Psoas muscle (tissue), 8 donors: ENCODE measurements around the gene ACER3. TPM values are rescaled to one million over a fixed set of nuclear protein-coding genes. Genes with fewer than 3 reads are reported as not detected.
"Not testable (repeated sequence)": the region's sequence is repeated elsewhere in the genome, so short reads cannot be mapped to it uniquely, and the experiment has no call there.

Experiments used
- ATAC-seq, 4 donors: fragments of 200-7000 bp; cut with Tn5 transposase; one replicate each; pipeline ENCODE4 v1.9.1; 2020; ENCODE audit warnings: moderate library complexity in 3 of 4, mild to moderate bottlenecking in 2 of 4
- DNase-seq, 2 donors: peaks; one replicate each; pipeline ENCODE4 v3.0.0-alpha.2; 2020
- H3K27ac ChIP-seq: fragments of 200-600 bp; one replicate; pipeline ENCODE4 v1.8.0; 2022
- H3K27me3 ChIP-seq, 3 donors: fragments of 200-600 bp in 1 of 3; one replicate each; pipeline versions ENCODE4 v1.6.1 to v1.8.0; 2013 to 2022; ENCODE audit warnings: low read length in 2 of 3, mild to moderate bottlenecking in 2 of 3, moderate library complexity in 1 of 3; ENCODE audit not compliant: insufficient read depth in 3 of 3
- H3K36me3 ChIP-seq, 2 donors: fragments of 200-600 bp in 1 of 2; one replicate each; pipeline versions ENCODE4 v1.6.1 to v1.8.0; 2013 to 2022; ENCODE audit warnings: low read depth in 1 of 2, mild to moderate bottlenecking in 1 of 2, moderate library complexity in 1 of 2; ENCODE audit not compliant: insufficient read depth in 1 of 2
- H3K4me1 ChIP-seq: fragments of 200-600 bp; one replicate; pipeline ENCODE4 v1.8.0; 2022
- H3K4me3 ChIP-seq: fragments of 200-600 bp; one replicate; pipeline ENCODE4 v1.8.0; 2022; ENCODE audit warnings: mild to moderate bottlenecking
- H3K9me3 ChIP-seq: fragments of 200-600 bp; one replicate; pipeline ENCODE4 v1.8.0; 2022
- CTCF ChIP-seq: fragments of 200-600 bp; IDR thresholded peaks from one replicate; pipeline ENCODE4 v1.8.0; 2022; ENCODE audit warnings: antibody characterized with exemption
- WGBS, 3 donors: extraction: QIAGEN DNeasy Blood & Tissue Kit; methylation state at CpG; one replicate each; pipeline versions ENCODE4 v1.1.6 to v1.1.7; 2013; 5-methylcytosine and 5-hydroxymethylcytosine counted together
- intact Hi-C, 2 donors: fragments of 100-400 bp; cut with DNase I; formaldehyde crosslinking; loops; one replicate each; pipeline versions ENCODE4 v1.11.0 to v1.14.2; 2022
- polyA plus RNA-seq, 3 donors: library from polyadenylated mRNA; stranded (reverse); fragments of 200-250 nt; gene quantifications; one replicate each; pipeline ENCODE4 v1.2.3, GENCODE V29; 2013
- total RNA-seq, 4 donors: library from RNA; stranded (reverse); fragmentation: NEBNext Ultra II Directional in 2 of 4; extraction: Animal tissue kit (Norgen Biotek cat#: 25700) in 2 of 4; gene quantifications; one replicate each; pipeline versions ENCODE4 v1.2.1 to v1.2.4, GENCODE V29; 2021 to 2023
- donor health status: healthy with polysubstance abuse.
- donor health status: DM: no; HTN: no; CAD: no; lungs with moderate emphysema.
- donor health status: Bipolar disorder and iron deficiency.
- donor health status: healthy.
- donor health status: DM: yes; HTN: yes; CAD: no.
- donor health status: DM: no; HTN: no; CAD: no.
- donor health status: DM: no; HTN: no; CAD: no.
- donor health status: DM: yes; HTN: yes; CAD: no.

The ACER3 gene
- total and polyA plus RNA-seq, 7 donors = 0.76 to 6.3 (median 3.4) TPM

GRCh38 chr11:77056814-77057402 is 196.2 kb downstream of the ACER3 start:
- Histone ChIP-seq H3K9me3 (peaks cover 6% of the 10 kb centered on the region), H3K27ac (no peak overlapping the region), H3K4me3 (no peak overlapping the region), H3K36me3 (no peaks in the 10 kb centered on the region), H3K4me1 (no peaks in the 10 kb centered on the region), H3K27me3 (peaks cover 0 to 4% (median 0%) of the 10 kb centered on the region in 3 donors)
- DNase-seq (no peak), ATAC-seq (no peak)
- no peak for TF ChIP-seq CTCF
- 84 to 85% (median 85%) methylated on average over 3 of the region's 3 CpGs for WGBS, 3 donors
- intact Hi-C loops = no loop called here

GRCh38 chr11:77057938-77058474 is 197.3 kb downstream of the ACER3 start:
- Histone ChIP-seq H3K27ac (no peak overlapping the region), H3K4me3 (no peak overlapping the region), H3K27me3 (peaks cover 0 to 4% (median 0%) of the 10 kb centered on the region in 3 donors), H3K36me3 (no peaks in the 10 kb centered on the region), H3K4me1 (no peaks in the 10 kb centered on the region), H3K9me3 (peaks cover 6% of the 10 kb centered on the region)
- no peak for DNase-seq
- no peak for ATAC-seq
- intact Hi-C loops = no loop called here
- no peak for TF ChIP-seq CTCF
- WGBS, 3 donors = 58 to 62% (median 60%) methylated on average over 9 of the region's 9 CpGs

- ATAC-seq (no peak), DNase-seq (no peak)
- TF ChIP-seq CTCF = no peak
- Histone ChIP-seq H3K9me3 (peaks cover 6% of the 10 kb centered on the region), H3K36me3 (no peaks in the 10 kb centered on the region), H3K27ac (no peak overlapping the region), H3K4me3 (no peak overlapping the region), H3K27me3 (peaks cover 0 to 4% (median 0%) of the 10 kb centered on the region in 3 donors), H3K4me1 (no peaks in the 10 kb centered on the region)
- intact Hi-C loops = no loop called here
- 84 to 93% (median 86%) methylated on average over 2 of the region's 2 CpGs for WGBS, 3 donors
These were observed 198.2 kb downstream of the ACER3 start for GRCh38 chr11:77058900-77059299.

GRCh38 chr11:77059806-77060205 is 199.1 kb downstream of the ACER3 start:
- no peak for DNase-seq
- peaks cover 0 to 4% (median 0%) of the 10 kb centered on the region in 3 donors for H3K27me3 ChIP-seq
- no peak for TF ChIP-seq CTCF
- intact Hi-C loops = no loop called here
- peaks cover 6% of the 10 kb centered on the region for H3K9me3 ChIP-seq
- 88 to 89% (median 88%) methylated on average over 5 of the region's 5 CpGs for WGBS, 3 donors
- H3K36me3 ChIP-seq = no peaks in the 10 kb centered on the region
- H3K27ac ChIP-seq = no peak overlapping the region
- no peak for ATAC-seq
- no peaks in the 10 kb centered on the region for H3K4me1 ChIP-seq
- no peak overlapping the region for H3K4me3 ChIP-seq

- Histone ChIP-seq H3K27ac (no peak overlapping the region), H3K4me1 (no peaks in the 10 kb centered on the region), H3K4me3 (no peak overlapping the region), H3K27me3 (peaks cover 0 to 4% (median 0%) of the 10 kb centered on the region in 3 donors), H3K9me3 (peaks cover 6% of the 10 kb centered on the region), H3K36me3 (no peaks in the 10 kb centered on the region)
- TF ChIP-seq CTCF = no peak
- DNase-seq (no peak), ATAC-seq (no peak)
- 73% methylated on average over 4 of the region's 4 CpGs for WGBS, 3 donors
- intact Hi-C loops = no loop called here
These were observed 199.5 kb downstream of the ACER3 start for GRCh38 chr11:77060234-77060633.

GRCh38 chr11:77061258-77061657 is 200.5 kb downstream of the ACER3 start:
- H3K9me3 ChIP-seq, H3K27ac ChIP-seq, H3K27me3 ChIP-seq, DNase-seq, H3K4me3 ChIP-seq, intact Hi-C loops, H3K36me3 ChIP-seq, H3K4me1 ChIP-seq, ATAC-seq: not testable (repeated sequence)
- 69 to 88% (median 87%) methylated on average over 4 of the region's 4 CpGs for WGBS, 3 donors
